Astrocyte (in vitro differentiated cells and primary cell): ENCODE data around the gene C17orf113.
"Not testable (repeated sequence)": the region's sequence is repeated elsewhere in the genome, so short reads cannot be mapped to it uniquely, and the experiment has no call there.

Experiments used
- EZH2 ChIP-seq: IDR thresholded peaks from 2 replicates; pipeline ENCODE4 v1.6.1; 2012; ENCODE audit warnings: mild to moderate bottlenecking, low read length, inconsistent platforms; ENCODE audit not compliant: insufficient read depth
- TF ChIP-seq, protein P1 (sequence below): IDR thresholded peaks from 2 replicates; pipeline ENCODE4 v1.5.1; 2011; ENCODE audit warnings: low read depth, mild to moderate bottlenecking, inconsistent platforms, low read length, moderate library complexity; ENCODE audit not compliant: insufficient read depth

DNA sequence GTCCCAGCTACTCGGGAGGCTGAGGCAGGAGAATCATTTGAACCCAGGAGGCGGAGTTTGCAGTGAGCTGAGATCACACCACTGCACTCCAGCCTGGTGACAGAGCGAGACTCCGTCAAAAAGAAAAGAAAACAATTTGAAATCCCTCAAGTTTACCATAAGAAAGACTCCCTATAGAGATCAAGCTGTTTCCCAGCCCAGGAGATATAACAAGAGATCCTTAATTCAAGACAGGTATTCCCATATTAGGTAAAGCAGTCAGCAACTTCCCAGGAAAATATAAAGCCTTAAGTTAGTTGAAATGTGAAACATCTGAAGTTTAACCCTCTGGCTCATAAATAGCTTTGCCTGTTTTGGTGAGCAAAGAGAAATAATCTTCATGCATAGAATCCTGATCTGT is 38.0 kb downstream of the C17orf113 start:
- TF ChIP-seq, protein P1, sequence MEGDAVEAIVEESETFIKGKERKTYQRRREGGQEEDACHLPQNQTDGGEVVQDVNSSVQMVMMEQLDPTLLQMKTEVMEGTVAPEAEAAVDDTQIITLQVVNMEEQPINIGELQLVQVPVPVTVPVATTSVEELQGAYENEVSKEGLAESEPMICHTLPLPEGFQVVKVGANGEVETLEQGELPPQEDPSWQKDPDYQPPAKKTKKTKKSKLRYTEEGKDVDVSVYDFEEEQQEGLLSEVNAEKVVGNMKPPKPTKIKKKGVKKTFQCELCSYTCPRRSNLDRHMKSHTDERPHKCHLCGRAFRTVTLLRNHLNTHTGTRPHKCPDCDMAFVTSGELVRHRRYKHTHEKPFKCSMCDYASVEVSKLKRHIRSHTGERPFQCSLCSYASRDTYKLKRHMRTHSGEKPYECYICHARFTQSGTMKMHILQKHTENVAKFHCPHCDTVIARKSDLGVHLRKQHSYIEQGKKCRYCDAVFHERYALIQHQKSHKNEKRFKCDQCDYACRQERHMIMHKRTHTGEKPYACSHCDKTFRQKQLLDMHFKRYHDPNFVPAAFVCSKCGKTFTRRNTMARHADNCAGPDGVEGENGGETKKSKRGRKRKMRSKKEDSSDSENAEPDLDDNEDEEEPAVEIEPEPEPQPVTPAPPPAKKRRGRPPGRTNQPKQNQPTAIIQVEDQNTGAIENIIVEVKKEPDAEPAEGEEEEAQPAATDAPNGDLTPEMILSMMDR = not testable (repeated sequence)
- TF ChIP-seq EZH2 = not testable (repeated sequence)
